SK-N-SH treated with all-trans-retinoic acid at 6 μM for 48 hours (cell line): ENCODE results near the gene UQCRH.

Experiments
- ARNTL ChIP-seq: fragments of 450-650 bp; formaldehyde crosslinking; IDR thresholded peaks from 2 replicates; pipeline ENCODE4 v1.5.0; 2020; ENCODE audit warnings: low read depth, mild to moderate bottlenecking, moderate library complexity, borderline replicate concordance
- BACH2 ChIP-seq: fragments of 250-450 bp; sonication (Bioruptor Pico); IDR thresholded peaks from 2 replicates; pipeline ENCODE4 v1.9.0; 2021; ENCODE audit warnings: mild to moderate bottlenecking, borderline replicate concordance
- CSDC2 ChIP-seq: fragments of 250-450 bp; sonication (Bioruptor Pico); IDR thresholded peaks from 2 replicates; pipeline ENCODE4 v1.5.0; 2020; ENCODE audit warnings: mild to moderate bottlenecking, moderate library complexity
- ESRRG ChIP-seq: fragments of 250-450 bp; sonication (Bioruptor Pico); IDR thresholded peaks from 2 replicates; pipeline ENCODE4 v1.6.1; 2021; ENCODE audit warnings: mild to moderate bottlenecking
- ZC3H10 ChIP-seq: fragments of 250-450 bp; sonication (Bioruptor Pico); IDR thresholded peaks from 2 replicates; pipeline ENCODE4 v1.5.1; 2021; ENCODE audit warnings: mild to moderate bottlenecking, moderate library complexity
- ZFP30 ChIP-seq: fragments of 450-650 bp; formaldehyde crosslinking; IDR thresholded peaks from 2 replicates; pipeline ENCODE4 v1.5.0; 2022; ENCODE audit warnings: mild to moderate bottlenecking, moderate library complexity
- ZNF565 ChIP-seq: fragments of 450-650 bp; formaldehyde crosslinking; conservative IDR thresholded peaks from 2 replicates; pipeline ENCODE4 v1.5.0; 2020; ENCODE audit warnings: low read depth, mild to moderate bottlenecking, moderate library complexity
- ZNF70 ChIP-seq: fragments of 450-650 bp; formaldehyde crosslinking; IDR thresholded peaks from 2 replicates; pipeline ENCODE4 v1.5.0; 2020; ENCODE audit warnings: mild to moderate bottlenecking, moderate library complexity
- TF ChIP-seq, protein P1 (sequence below): fragments of 250-450 bp; sonication (Bioruptor Pico); IDR thresholded peaks from 2 replicates; pipeline ENCODE4 v1.8.0; 2020; ENCODE audit warnings: mild to moderate bottlenecking, moderate library complexity, borderline replicate concordance

GRCh38 chr1:46315669-46316403 lies 12.3 kb downstream of the UQCRH start:
- no peak for TF ChIP-seq CSDC2 (CRISPR knock-in tag)
- no peak for TF ChIP-seq ZFP30 (CRISPR knock-in tag)
- TF ChIP-seq ARNTL (CRISPR knock-in tag) = no peak
- no peak for TF ChIP-seq ZC3H10 (CRISPR knock-in tag)
- TF ChIP-seq ZNF70 = no peak
- no peak for TF ChIP-seq BACH2
- TF ChIP-seq, protein P1, sequence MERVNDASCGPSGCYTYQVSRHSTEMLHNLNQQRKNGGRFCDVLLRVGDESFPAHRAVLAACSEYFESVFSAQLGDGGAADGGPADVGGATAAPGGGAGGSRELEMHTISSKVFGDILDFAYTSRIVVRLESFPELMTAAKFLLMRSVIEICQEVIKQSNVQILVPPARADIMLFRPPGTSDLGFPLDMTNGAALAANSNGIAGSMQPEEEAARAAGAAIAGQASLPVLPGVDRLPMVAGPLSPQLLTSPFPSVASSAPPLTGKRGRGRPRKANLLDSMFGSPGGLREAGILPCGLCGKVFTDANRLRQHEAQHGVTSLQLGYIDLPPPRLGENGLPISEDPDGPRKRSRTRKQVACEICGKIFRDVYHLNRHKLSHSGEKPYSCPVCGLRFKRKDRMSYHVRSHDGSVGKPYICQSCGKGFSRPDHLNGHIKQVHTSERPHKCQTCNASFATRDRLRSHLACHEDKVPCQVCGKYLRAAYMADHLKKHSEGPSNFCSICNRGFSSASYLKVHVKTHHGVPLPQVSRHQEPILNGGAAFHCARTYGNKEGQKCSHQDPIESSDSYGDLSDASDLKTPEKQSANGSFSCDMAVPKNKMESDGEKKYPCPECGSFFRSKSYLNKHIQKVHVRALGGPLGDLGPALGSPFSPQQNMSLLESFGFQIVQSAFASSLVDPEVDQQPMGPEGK = no peak
- no peak for TF ChIP-seq ZNF565 (CRISPR knock-in tag)
- TF ChIP-seq ESRRG (CRISPR knock-in tag) = no peak
